T-helper 2 cell (primary cell): ENCODE measurements around the gene TENM4.
"Not testable (repeated sequence)": the region's sequence is repeated elsewhere in the genome, so short reads cannot be mapped to it uniquely, and the experiment has no call there.

Experiments
- DNase-seq, 5 experiments: peaks; one replicate each; pipeline versions ENCODE4 v3.0.0 to v3.0.0-alpha.2; 2012 to 2022

Gene TENM4

GRCh38 chr11:78922859-78923625 lies 517.8 kb downstream of the TENM4 start:
- DNase-seq, result no peak

DNA sequence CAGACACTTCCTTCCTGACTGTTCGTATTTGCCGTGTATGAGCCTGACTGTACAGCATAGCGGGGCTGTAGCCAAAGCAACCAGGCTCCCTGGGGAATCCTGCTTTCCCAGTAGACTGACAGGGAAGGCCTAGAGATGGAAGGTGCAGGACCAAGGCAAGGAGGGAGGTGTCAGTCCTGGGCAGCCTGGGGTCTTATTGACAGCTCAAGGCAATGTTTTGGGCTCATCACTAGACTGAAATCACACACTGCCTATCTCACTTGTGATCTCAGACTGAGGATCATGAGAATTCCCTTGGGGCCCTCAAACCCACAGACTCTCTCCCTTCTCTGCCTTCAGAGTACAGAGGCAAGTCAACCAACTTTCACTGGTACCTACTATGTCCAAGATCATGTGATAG lies 519.3 kb downstream of the TENM4 start:
- DNase-seq, result no peak

DNA sequence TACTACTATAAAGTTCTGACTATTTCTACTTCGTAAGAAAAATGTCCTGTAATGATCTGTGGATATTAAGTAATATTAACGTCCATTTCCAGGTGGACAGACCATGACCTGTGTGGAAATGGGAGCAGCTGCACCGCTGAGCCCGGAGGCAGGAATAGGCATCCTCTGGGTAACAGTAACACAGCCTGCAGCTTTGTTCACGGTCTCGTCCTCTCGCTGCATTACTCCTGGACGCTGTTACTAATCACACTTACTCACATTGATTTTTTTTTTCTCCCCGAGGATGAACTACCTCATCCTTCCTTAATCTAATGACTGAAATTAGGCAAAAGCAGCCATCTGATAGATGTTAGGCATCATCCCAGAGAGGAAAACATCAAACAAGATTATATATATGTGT lies 520.5 kb downstream of the TENM4 start:
- DNase-seq, result no peak

DNA sequence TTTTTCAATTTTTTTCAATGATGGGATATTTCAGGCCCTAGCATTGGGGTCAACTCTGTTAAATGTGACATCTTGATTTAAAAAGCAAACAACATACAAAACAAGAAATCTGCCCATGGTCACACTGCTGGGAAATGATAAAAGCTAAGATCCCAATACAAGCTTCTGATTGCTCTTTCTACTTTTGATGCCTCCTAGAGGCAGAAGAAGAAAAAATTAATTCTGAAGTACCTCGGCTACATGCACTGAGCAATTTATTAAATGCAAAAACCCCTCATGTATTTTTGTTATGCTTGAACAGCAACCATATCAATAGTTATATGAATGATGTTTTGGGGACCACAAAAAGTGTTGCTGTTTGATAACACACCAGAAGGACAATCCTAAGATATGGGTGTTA lies 524.1 kb downstream of the TENM4 start:
- DNase-seq, result no peak

GRCh38 chr11:78914503-78914902 lies 526.3 kb downstream of the TENM4 start:
- DNase-seq, result no peak

DNA sequence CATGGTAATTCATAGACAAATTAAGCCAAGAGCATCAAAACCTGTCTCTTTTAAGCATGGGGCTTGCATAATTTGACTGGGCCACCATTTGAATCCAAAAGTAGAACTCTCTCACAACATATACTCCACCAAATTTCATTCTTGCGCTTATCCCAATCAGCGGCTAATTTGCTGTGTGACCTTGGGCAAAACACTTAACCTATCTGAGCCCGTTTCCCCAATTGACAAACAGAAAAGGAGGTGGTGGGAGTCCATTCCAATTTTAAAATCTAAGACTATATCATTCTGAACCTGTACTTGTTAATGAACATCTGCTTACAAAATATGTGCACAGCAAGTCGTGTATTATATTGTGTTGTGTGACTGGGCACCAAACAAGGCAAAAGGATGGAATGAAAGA lies 528.1 kb downstream of the TENM4 start:
- DNase-seq, result no peak

- DNase-seq, result no peak
Observed at GRCh38 chr11:78910322-78910721, 530.5 kb downstream of the TENM4 start.

GRCh38 chr11:78909386-78909785 lies 531.4 kb downstream of the TENM4 start:
- DNase-seq, result no peak

- no peak for DNase-seq
Observed at GRCh38 chr11:78907636-78908035, 533.2 kb downstream of the TENM4 start.

- no peak for DNase-seq
Observed at GRCh38 chr11:78906566-78906965, 534.3 kb downstream of the TENM4 start.

DNA sequence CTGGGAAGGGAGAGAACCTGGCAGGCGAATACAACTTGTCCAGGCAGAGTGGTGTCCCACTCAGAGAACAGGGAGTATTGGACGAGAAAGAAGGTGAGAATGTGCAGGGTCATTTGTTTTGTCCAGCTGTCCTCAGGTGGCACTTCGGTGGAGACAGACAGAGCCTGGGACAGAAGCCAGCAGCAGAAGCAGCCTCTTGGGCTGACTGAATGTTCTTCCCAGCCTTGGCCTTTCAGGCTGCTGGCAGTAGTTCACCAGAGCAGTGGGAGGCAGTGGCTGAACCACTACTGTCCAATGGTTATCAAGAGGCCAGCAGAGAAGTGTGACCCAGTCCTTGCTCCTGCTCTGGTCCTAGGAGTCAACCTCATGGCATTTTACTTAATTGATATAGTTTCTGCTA lies 535.1 kb downstream of the TENM4 start:
- no peak for DNase-seq

DNA sequence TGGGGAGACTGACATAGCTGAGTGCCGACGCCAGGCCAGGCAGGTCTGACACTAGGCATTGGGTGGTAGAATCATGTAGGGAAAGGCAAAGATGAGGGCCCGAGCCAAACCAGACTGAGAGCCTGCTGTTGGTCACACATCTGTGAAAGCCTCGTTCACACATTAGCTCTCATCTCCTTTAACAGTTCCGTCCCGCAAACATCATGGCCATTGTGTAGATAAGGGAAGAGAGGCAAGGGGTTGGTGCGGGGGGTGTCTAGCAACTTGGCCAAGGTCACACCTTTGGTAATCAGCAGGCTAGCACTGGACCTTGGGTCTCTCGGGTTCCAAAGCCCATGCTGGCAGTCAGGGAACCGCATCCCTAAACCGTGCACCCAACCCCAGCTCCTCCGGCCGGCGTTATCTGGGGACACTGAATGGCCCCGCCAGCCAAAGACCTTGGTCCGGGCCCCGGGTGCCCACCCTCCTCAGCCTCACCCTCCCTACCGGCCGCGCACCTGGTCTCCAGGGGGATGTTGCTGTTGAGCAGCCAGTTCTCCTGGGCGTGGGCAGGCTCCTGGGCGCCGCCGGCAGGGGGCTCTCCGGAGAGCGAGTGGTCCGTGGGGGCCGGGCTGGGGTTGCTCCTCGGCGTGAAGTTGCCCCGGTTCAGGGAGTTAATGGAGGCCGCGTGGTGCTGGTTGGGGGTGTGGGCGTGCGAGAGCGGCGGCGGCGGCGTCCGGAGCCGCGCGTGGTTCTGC lies 537.9 kb downstream of the TENM4 start:
- no peak for DNase-seq

GRCh38 chr11:78901831-78902230 lies 539.0 kb downstream of the TENM4 start:
- no peak for DNase-seq

DNA sequence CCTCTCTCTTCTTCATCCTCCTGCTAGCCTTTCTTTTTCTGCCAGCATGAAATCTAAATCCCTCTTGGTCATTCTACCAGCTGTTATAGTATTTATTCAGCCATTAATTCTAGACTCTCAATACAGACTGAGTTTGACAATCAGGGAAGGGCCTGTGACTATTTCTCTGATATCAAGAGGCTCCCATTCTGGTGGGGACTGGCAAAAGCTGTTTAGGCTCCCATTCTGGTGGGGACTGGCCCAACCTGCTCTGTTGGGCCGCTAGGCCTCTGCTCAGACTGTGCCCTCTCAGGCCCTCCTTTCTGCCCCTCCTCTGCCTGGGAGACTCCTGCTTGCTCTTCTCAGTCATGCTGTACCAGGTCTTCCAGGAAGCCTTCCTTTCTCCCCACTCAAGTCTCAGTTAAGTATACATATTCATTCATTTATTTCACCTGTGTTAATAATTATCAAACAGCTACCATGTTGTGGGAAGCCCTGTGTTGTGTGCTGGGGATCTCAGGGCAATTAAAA lies 542.5 kb downstream of the TENM4 start:
- no peak for DNase-seq

DNA sequence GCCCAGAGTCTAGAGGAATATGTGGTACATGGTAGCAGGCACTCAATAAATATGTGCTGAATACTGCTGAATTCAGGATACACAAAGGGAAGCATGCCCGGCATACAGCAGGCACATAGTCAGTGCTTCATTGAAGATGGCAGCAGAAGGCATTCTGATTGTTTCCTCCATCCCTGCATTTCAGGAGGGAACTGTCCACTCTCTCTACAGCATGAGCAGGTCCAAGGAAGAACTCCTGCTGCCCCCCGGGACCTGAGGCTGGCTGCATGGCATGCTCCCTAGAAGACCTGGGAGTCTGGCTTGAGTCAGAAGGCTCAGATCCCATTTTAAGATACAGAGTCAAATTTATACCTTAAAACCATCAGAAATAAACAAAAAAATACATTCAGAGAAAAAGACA lies 546.8 kb downstream of the TENM4 start:
- no peak for DNase-seq

GRCh38 chr11:78889698-78890097 lies 551.1 kb downstream of the TENM4 start:
- no peak for DNase-seq

- DNase-seq, result no peak
Observed at GRCh38 chr11:78886616-78887015, 554.2 kb downstream of the TENM4 start.

- DNase-seq, result no peak
Observed at GRCh38 chr11:78884761-78885160, 556.1 kb downstream of the TENM4 start.

DNA sequence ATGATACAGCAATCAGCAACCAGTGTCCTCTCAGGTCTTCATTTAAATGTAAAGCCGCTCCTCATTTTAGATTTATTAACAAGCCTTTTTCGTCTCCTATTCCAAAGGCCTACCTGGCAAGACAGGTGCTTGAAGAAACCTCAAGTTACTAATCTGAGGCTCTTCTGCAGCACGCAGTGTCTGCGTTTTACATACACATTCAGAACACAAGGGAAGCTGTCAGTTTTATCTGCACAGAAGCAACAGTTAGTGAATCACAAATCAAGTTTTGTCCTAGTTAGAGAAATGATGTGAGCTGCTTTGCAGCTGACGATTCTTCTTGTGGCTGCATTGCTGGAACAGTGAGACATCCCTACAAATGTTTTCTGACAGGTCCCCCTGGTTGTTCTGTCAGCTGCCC lies 557.3 kb downstream of the TENM4 start:
- DNase-seq, result no peak

- DNase-seq, result not testable (repeated sequence)
Observed at GRCh38 chr11:78879094-78879980, 561.5 kb downstream of the TENM4 start.

DNA sequence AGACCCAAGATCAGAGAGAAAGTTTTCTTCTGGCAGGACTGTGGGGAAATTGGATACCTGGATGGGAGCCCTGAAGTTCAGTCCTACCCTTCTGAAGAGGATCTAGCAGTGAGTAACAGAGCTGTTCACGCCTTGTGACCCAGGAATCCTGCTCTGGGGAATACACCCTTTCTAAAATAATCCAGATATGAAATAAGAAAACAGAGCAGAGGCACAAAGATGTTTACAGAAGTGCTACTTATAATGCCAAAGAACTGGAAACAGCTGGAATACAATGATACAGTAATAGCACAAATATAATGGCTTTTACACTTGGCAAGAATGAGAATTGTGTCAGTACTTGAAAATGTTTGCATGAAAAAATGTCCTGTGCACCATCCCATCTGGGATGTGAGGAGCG lies 562.2 kb downstream of the TENM4 start:
- DNase-seq, result no peak

GRCh38 chr11:78876676-78877075 lies 564.2 kb downstream of the TENM4 start:
- no peak for DNase-seq

- no peak for DNase-seq
Observed at GRCh38 chr11:78870655-78871054, 570.2 kb downstream of the TENM4 start.
